GM10847 (cell line): ENCODE measurements around the gene ARF3.

Experiments used
- POLR2A ChIP-seq: IDR thresholded peaks from 2 replicates; pipeline ENCODE4 v1.6.1; 2011; ENCODE audit not compliant: insufficient read length; ENCODE audit errors: extremely low read depth

Gene ARF3

DNA sequence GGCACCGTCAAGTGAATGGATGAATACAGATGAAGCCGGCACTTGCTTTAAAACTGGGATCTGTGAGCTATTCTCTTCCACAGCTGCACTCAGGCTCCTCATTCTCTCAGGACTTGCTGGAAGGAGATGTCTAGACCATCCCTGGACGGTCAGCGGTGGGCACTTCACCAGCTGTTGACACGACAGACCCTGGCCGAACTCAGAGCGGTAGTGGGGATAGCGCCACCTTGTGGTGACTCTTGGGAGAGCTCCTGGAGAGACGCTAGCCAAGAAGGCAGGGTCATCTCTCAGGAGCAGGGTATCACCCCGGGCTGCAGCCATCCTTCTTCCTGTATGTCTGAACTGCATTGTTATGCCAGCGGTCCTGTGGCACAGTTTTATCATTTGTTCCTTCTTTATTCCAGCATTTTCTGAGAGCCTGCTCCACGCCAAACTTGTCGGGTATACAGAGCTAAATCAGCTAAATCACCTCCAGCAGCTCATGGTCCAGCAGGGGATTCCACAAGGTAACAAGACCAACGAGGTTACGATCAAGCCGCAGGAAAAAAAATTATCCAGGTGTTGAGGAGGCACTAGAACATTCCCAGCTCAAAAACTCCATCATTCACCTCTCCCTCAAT is 30.9 kb upstream of the ARF3 start:
- no peak for TF ChIP-seq POLR2A

DNA sequence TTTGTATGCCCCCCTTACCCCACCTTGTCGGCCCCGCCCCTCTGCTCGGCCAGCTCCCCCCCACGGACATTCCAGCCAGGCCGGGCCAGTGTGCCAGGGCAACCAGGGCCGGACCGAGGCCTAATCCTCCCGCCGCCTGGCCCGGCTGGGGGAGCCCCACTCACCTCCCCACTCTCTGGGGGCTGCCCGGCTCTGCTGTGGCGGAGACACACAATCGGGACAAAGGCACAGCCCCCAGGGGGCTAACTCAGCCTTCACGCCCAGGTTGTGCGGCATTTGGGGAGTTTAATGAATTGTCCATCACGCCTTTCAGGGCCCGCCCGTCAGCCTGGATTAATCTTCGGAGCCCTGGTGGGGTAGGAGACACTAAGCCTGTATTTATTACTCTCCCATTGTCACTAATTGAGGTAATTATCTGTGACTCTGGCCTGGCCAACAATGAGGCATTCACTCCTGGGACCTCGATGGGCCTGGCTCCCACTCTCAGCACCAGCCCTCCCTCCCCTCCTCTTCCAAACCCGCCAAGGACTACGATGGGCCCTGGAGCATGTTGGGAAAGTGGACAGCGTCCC is 29.5 kb upstream of the ARF3 start:
- TF ChIP-seq POLR2A = no peak

DNA sequence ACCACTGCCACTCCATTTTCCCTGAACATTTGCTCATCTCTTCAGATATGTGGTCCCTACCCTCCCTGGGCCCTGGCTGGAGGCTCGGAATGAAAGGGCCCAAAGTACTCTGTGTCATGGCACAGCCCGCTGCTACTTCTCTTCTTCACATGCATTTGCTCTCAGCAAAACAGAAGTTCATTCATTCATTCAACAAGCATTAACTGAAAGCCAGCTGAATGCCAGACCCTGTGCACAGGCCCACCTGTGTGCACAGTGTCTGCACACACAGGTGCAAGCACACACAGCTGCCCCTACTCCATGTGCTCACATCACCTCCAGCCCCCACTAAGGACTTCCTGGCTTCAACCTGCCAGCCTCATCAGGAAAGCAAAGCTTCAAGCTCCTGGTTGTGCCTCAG is 28.6 kb upstream of the ARF3 start:
- no peak for TF ChIP-seq POLR2A

DNA sequence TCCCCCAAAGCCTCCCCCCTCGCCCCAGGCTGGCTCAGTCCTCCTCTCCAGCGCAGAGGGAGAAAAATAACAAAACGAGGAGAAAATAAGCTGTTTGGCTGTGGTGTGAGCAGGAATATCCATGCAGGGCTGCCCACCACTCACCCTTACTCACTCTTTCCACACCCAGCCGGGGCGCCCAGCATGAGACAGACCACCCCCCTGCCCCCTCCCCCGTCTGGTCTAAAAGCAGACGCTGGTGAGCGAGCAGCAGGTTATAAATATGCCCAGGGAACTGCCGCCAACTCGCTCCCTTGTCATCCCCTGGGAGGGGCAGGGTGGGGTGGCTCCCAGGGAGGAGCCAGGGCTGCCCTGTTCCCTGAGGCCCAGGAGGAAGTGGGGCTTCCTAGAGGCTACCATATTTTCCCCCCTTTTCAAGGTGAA is 28.2 kb upstream of the ARF3 start:
- TF ChIP-seq POLR2A = no peak

DNA sequence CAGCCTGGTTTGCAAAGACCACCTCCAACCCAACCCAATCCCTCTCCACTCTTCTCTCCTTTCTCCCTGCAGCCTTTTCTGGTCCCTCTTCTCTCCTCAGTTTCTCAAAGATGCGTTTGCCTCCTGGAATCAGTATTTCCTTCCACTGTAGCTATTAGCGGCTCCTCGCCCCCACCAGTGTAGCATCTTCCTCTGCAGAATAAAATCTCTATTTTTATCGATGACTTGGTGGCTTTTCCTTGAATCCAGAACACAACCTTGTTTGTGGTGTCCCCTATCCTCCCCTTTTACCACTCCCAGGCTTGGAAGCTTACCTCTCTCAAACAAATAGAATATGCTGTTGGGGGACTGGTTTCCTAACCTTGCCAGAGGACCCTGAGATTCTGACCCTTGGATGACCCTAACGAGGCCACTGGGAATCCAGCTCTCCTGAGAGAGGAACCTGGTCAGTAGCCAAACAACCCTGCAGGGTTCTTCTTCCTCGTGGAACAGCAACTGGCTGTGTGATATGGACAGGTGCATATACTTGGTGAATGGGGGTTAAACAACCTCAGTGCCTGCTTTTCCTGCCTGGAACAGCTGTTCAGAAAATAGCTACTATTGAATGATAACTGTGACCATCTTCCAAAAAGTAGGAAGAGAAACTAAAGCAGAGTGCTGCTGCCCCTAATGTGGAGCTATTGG is 25.3 kb upstream of the ARF3 start:
- TF ChIP-seq POLR2A = no peak

DNA sequence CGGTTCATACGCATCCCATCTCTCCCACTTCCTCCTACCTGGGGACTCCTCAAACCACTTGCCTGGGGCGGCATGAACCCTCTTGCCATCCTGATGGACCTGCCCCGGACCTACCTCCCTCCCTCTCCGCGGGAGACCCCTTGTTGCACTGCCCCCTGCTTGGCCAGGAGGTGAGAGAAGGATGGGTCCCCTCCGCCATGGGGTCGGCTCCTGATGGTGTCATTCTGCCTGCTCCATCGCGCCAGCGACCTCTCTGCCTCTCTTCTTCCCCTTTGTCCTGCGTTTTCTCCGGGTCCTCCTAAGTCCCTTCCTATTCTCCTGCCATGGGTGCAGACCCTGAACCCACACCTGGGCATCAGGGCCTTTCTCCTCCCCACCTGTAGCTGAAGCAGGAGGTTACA is 24.5 kb upstream of the ARF3 start:
- TF ChIP-seq POLR2A = no peak

DNA sequence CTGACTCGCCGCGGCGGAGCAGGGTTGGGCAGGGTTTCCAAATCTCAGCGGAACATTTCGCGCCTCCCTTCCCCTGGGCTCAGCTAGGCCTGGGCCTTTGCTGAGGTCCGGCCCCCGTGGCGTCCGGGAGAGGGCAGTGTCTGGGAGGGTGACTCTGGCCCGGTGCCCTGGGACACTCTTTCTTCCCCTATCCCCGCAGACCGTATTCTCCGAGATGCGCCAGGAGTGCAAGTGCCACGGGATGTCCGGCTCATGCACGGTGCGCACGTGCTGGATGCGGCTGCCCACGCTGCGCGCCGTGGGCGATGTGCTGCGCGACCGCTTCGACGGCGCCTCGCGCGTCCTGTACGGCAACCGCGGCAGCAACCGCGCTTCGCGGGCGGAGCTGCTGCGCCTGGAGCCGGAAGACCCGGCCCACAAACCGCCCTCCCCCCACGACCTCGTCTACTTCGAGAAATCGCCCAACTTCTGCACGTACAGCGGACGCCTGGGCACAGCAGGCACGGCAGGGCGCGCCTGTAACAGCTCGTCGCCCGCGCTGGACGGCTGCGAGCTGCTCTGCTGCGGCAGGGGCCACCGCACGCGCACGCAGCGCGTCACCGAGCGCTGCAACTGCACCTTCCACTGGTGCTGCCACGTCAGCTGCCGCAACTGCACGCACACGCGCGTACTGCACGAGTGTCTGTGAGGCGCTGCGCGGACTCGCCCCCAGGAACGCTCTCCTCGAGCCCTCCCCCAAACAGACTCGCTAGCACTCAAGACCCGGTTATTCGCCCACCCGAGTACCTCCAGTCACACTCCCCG is 23.9 kb upstream of the ARF3 start:
- no peak for TF ChIP-seq POLR2A

DNA sequence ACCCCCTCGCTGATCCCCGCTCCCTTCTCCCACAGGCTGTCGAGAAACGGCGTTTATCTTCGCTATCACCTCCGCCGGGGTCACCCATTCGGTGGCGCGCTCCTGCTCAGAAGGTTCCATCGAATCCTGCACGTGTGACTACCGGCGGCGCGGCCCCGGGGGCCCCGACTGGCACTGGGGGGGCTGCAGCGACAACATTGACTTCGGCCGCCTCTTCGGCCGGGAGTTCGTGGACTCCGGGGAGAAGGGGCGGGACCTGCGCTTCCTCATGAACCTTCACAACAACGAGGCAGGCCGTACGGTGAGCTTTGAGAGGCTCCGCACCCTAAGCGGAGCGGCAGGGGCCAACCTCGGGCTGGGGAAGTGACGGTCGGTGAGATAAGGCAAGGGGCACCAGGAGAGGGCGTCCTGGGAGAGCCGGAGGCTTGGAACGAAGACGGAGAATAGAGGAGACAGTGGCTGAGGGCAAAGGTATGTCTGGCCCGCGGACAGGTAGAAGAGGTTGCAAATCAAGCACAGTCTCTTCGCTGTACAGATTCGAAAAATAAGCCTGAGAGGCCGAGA is 23.2 kb upstream of the ARF3 start:
- TF ChIP-seq POLR2A = no peak

DNA sequence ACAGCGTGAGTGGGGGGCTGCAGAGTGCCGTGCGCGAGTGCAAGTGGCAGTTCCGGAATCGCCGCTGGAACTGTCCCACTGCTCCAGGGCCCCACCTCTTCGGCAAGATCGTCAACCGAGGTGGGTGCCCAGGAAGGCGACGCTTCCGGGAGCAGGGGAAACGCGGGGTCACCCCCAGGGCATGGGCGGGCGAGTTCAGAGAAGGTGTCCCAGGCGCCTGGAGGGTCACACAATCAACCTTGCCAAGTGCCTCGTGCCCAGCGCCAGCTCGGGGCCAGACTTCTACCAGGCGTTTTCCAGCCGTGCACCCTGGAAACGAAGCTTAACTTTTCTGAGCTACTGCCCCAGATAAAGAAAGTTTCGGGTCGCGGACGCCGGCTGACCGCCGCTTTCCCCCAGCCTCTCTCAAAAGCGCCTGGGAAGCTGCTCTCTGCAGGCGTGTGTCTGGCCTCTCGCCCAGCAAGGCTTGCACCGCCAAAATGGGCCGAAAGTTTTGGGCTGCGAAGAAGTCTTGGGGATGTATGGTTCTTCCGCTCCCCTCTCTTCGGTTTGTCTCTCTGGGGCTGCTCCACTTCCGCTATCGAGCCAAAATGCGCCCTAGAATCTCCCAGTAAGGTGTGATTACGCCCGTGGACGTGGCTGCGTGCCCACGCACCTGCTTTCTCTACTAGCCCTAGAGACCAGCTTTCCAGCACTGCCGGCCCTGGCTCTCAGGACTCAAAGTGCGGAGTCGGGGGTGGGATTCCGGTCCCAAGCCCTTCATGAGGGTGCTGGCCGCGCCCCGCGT is 22.5 kb upstream of the ARF3 start:
- no peak for TF ChIP-seq POLR2A

DNA sequence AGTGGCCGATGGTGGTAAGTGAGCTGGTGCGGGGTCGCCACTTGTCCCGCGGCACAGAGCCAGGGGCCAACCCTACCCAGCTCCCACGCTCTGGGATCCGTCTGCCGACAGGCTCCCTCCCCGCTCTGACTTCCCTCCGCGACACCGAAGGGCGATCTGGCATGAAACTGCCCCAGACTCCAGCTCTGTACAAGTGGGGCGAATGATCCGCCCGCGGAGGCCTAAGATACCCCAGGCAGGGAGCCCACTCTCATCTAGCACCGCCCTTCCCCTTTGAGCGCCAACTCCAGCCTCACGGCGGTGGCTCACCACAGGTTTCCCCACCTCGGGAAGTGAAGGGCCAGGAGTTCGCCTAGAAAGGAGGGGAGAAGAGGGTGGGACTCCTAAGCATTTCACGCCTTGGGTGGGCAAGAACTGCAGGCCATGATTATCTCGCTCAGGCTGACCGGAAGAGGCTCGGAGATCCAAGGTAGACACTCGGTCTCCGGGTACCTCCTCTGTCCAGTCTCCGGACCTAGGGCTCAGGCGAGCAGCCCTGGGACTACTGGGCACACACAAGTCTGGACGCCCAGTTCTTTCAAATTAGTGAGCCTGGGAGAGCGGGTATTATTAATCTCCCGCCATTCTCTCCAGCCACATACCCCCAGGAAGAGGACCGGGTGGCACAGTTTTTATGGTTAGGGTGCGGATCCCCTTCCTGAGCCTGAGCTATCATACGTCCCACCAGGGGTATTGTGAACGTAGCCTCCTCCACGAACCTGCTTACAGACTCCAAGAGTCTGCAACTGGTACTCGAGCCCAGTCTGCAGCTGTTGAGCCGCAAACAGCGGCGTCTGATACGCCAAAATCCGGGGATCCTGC is 21.7 kb upstream of the ARF3 start:
- no peak for TF ChIP-seq POLR2A

DNA sequence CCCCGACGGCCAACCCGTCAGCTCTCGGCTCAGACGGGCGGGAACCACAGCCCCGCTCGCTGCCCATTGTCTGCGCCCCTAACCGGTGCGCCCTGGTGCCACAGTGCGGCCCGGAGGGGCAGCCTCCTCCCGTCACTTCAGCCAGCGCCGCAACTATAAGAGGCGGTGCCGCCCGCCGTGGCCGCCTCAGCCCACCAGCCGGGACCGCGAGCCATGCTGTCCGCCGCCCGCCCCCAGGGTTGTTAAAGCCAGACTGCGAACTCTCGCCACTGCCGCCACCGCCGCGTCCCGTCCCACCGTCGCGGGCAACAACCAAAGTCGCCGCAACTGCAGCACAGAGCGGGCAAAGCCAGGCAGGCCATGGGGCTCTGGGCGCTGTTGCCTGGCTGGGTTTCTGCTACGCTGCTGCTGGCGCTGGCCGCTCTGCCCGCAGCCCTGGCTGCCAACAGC is 21.0 kb upstream of the ARF3 start, which contains the start of gene WNT1:
Gene WNT1 (plus strand): TSS at position 32 of the 450 bp plus-strand sequence. CDS start 329 bp downstream, at position 361.
- TF ChIP-seq POLR2A = no peak

DNA sequence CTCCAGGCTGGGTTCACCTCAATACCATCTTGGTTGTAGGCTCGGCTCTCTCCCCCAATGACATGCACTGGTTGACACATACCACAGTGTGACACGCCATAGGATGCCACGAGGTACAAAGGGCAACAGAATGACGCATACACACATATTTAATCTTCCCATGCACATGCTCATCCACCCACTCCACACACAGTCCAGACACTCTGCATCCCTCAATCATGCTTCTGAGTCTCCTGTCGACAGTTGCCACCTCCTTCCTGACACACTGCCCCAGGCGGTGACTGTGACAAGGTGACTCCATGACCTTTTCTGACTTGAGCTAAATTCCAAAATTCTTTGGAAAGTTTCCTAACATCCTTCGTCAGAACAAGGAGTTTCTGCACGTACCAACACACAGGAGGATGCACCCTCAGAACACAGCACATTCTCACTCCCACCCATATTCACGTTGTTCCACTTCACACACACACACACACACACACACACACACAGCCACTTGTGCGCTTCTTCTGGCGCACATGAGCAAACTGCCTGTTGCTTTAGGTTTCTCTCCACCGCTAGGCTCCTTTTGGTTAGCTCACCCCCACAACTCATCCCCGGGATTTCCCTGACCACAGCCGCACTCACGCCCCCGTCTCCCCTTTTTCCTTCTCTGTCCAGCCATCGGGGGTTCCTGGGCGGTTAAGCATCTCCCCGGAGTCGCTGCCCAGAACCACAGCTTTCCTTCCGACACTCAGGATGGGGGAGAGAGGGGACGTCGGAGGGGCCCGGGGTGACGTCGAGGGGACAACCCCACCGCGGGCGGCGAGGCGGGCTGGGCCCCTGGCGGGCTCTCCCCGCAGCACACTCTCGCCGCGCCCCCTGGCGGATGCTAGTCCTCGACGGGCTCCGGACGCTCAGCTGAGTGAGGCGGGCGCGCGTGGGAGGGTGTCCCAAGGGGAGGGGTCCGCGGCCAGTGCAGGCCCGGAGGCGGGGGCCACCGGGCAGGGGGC is 20.3 kb upstream of the ARF3 start:
- no peak for TF ChIP-seq POLR2A
